ENCODE data around the gene ZNF644.

DNA sequence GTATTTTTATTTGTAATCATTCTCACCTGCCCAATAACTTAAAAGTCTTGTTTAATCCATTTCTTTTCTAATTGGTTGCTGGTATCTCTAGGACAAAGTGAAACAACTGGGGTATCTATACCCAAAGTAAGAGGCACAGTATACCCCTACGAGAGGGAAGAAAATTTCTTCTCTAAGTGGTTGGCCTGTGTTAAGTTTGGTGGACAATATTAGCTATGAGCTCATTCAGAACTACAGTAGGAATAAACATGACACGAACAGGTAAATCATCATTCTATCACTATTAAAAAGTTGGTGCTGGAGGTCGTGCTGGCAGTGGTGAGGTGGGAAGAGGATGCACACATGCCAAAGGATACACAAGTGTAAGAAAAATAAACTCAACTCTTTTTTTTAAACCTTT is 99.6 kb downstream of the ZNF644 start:
- TF ChIP-seq, protein P1, sequence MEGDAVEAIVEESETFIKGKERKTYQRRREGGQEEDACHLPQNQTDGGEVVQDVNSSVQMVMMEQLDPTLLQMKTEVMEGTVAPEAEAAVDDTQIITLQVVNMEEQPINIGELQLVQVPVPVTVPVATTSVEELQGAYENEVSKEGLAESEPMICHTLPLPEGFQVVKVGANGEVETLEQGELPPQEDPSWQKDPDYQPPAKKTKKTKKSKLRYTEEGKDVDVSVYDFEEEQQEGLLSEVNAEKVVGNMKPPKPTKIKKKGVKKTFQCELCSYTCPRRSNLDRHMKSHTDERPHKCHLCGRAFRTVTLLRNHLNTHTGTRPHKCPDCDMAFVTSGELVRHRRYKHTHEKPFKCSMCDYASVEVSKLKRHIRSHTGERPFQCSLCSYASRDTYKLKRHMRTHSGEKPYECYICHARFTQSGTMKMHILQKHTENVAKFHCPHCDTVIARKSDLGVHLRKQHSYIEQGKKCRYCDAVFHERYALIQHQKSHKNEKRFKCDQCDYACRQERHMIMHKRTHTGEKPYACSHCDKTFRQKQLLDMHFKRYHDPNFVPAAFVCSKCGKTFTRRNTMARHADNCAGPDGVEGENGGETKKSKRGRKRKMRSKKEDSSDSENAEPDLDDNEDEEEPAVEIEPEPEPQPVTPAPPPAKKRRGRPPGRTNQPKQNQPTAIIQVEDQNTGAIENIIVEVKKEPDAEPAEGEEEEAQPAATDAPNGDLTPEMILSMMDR (IDR thresholded peaks at IDR 0.05) = no peak
- TF ChIP-seq POLR2A (IDR thresholded peaks at IDR 0.05) (no peak), EP300 (IDR thresholded peaks at IDR 0.05) (no peak)

Measured in suprapubic skin (tissue), 3 donors.